H9 (cell line): Measurements from ENCODE around the gene ADAM11. TPM values are rescaled to one million over a fixed set of nuclear protein-coding genes. Genes with fewer than 3 reads are reported as not detected.
A peak's percentile ranks its signal among the peaks of the same experiment; 100 is the strongest.
"Not testable (repeated sequence)": the region's sequence is repeated elsewhere in the genome, so short reads cannot be mapped to it uniquely, and the experiment has no call there.

Experiments
- DNase-seq: peaks from one replicate; pipeline ENCODE4 v3.0.0-alpha.2; 2017
- H2AFZ ChIP-seq: one replicate; pipeline ENCODE4 v1.6.1; 2013; ENCODE audit warnings: mild to moderate bottlenecking, low read length, control low read depth, moderate library complexity
- H2AK5ac ChIP-seq: 2 replicates; pipeline ENCODE4 v1.6.1; 2013; ENCODE audit warnings: low read length, control low read depth, mixed read lengths; ENCODE audit not compliant: insufficient read length
- H2BK120ac ChIP-seq: one replicate; pipeline ENCODE4 v1.6.1; 2013; ENCODE audit warnings: low read depth, mild to moderate bottlenecking, low read length, control low read depth, inconsistent platforms; ENCODE audit not compliant: poor library complexity, severe bottlenecking
- H2BK12ac ChIP-seq: 2 replicates; pipeline ENCODE4 v1.6.1; 2013; ENCODE audit warnings: low read length, control low read depth, mixed read lengths, low read depth; ENCODE audit not compliant: insufficient read length
- H2BK15ac ChIP-seq: 2 replicates; pipeline ENCODE4 v1.6.1; 2013; ENCODE audit warnings: low read depth, low read length, control low read depth
- H2BK20ac ChIP-seq: one replicate; pipeline ENCODE4 v1.6.1; 2013; ENCODE audit warnings: low read depth, mild to moderate bottlenecking, low read length, control low read depth, inconsistent platforms; ENCODE audit not compliant: poor library complexity, severe bottlenecking
- H2BK5ac ChIP-seq: 2 replicates; pipeline ENCODE4 v1.6.1; 2013; ENCODE audit warnings: low read length, control low read depth, mixed read lengths; ENCODE audit not compliant: insufficient read length
- H3K14ac ChIP-seq: 2 replicates; pipeline ENCODE4 v1.6.1; 2013; ENCODE audit warnings: low read length, control low read depth; ENCODE audit not compliant: insufficient read depth
- H3K18ac ChIP-seq: 2 replicates; pipeline ENCODE4 v1.6.1; 2013; ENCODE audit warnings: low read depth, mild to moderate bottlenecking, mixed read lengths, low read length, control low read depth; ENCODE audit not compliant: insufficient read length
- H3K23ac ChIP-seq: 2 replicates; pipeline ENCODE4 v1.6.1; 2013; ENCODE audit warnings: low read length, control low read depth, mixed read lengths, low read depth; ENCODE audit not compliant: insufficient read length
- H3K23me2 ChIP-seq: 2 replicates; pipeline ENCODE4 v1.6.1; 2013; ENCODE audit warnings: low read depth, mild to moderate bottlenecking, mixed read lengths, low read length, control low read depth; ENCODE audit not compliant: insufficient read length, poor library complexity, severe bottlenecking
- H3K27ac ChIP-seq: 2 replicates; pipeline ENCODE4 v1.5.1; 2013; ENCODE audit warnings: low read length, control low read depth, mixed read lengths, low read depth; ENCODE audit not compliant: insufficient read length
- H3K27me3 ChIP-seq: 2 replicates; pipeline ENCODE4 v1.6.1; 2013; ENCODE audit warnings: low read length, control low read depth, inconsistent platforms; ENCODE audit not compliant: insufficient read depth
- H3K4ac ChIP-seq: 2 replicates; pipeline ENCODE4 v1.6.1; 2013; ENCODE audit warnings: low read depth, mild to moderate bottlenecking, control low read depth, inconsistent platforms, low read length, moderate library complexity
- H3K4me1 ChIP-seq: 2 replicates; pipeline ENCODE4 v1.6.1; 2013; ENCODE audit warnings: low read length, control low read depth, inconsistent platforms; ENCODE audit not compliant: insufficient read depth
- H3K4me2 ChIP-seq: 2 replicates; pipeline ENCODE4 v1.6.1; 2013; ENCODE audit warnings: low read length, control low read depth, mixed read lengths; ENCODE audit not compliant: insufficient read length, insufficient read depth
- H3K56ac ChIP-seq: 2 replicates; pipeline ENCODE4 v1.6.1; 2013; ENCODE audit warnings: low read depth, mild to moderate bottlenecking, mixed read lengths, low read length, control low read depth; ENCODE audit not compliant: insufficient read length
- H3K79me1 ChIP-seq: 2 replicates; pipeline ENCODE4 v1.6.1; 2013; ENCODE audit warnings: low read depth, mild to moderate bottlenecking, moderate library complexity, low read length, control low read depth, inconsistent platforms; ENCODE audit not compliant: insufficient read depth, poor library complexity, severe bottlenecking
- H3K79me2 ChIP-seq: 2 replicates; pipeline ENCODE4 v1.6.1; 2013; ENCODE audit warnings: low read length, control low read depth, inconsistent platforms; ENCODE audit not compliant: insufficient read depth
- H3K9ac ChIP-seq: 2 replicates; pipeline ENCODE4 v1.6.1; 2013; ENCODE audit warnings: low read length, control low read depth, mixed read lengths; ENCODE audit not compliant: insufficient read length; ENCODE audit errors: extremely low read depth
- H3K9me3 ChIP-seq: one replicate; pipeline ENCODE4 v1.6.1; 2013; ENCODE audit warnings: low read depth, low read length, inconsistent platforms; ENCODE audit not compliant: control insufficient read depth
- H3T11ph ChIP-seq: one replicate; pipeline ENCODE4 v1.6.1; 2013; ENCODE audit warnings: mild to moderate bottlenecking, low read length, control low read depth, inconsistent platforms
- H4K20me1 ChIP-seq: one replicate; pipeline ENCODE4 v1.6.1; 2013; ENCODE audit not compliant: control insufficient read depth, insufficient read length, insufficient read depth
- H4K5ac ChIP-seq: 2 replicates; pipeline ENCODE4 v1.6.1; 2013; ENCODE audit warnings: low read depth, mild to moderate bottlenecking, mixed read lengths, low read length, control low read depth; ENCODE audit not compliant: insufficient read length
- H4K8ac ChIP-seq: replicated peaks from 2 replicates; pipeline ENCODE4 v1.6.1; 2013; ENCODE audit warnings: low read length, control low read depth, mixed read lengths, low read depth; ENCODE audit not compliant: insufficient read length
- H4K91ac ChIP-seq: 2 replicates; pipeline ENCODE4 v1.6.1; 2013; ENCODE audit warnings: low read depth, mild to moderate bottlenecking, moderate library complexity, mixed read lengths, low read length, control low read depth; ENCODE audit not compliant: insufficient read length
- H3K27ac Mint-ChIP-seq, 3 experiments: 2 replicates in 2 of 3; 3 replicates in 1 of 3; pipeline ENCODE4 v1.8.0; 2020 to 2021; ENCODE audit warnings: mixed read lengths in 3 of 3, mild to moderate bottlenecking in 1 of 3, moderate library complexity in 1 of 3
- H3K27me3 Mint-ChIP-seq: 2 replicates; pipeline ENCODE4 v1.8.0; 2021; ENCODE audit warnings: low read depth, mild to moderate bottlenecking, moderate library complexity, mixed read lengths
- H3K36me3 Mint-ChIP-seq, 3 experiments: 2 replicates in 2 of 3; 3 replicates in 1 of 3; pipeline ENCODE4 v1.8.0; 2020 to 2021; ENCODE audit warnings: low read depth in 3 of 3, mixed read lengths in 3 of 3; ENCODE audit not compliant: insufficient read depth in 1 of 3
- H3K4me1 Mint-ChIP-seq, 2 experiments: 2 replicates each; pipeline ENCODE4 v1.8.0; 2020; ENCODE audit warnings: mixed read lengths in 2 of 2
- H3K4me3 Mint-ChIP-seq, 2 experiments: 2 replicates in 1 of 2; 3 replicates in 1 of 2; pipeline ENCODE4 v1.8.0; 2020 to 2021; ENCODE audit warnings: mild to moderate bottlenecking in 2 of 2, mixed read lengths in 2 of 2, moderate library complexity in 1 of 2
- H3K9me3 Mint-ChIP-seq, 2 experiments: 2 replicates in 1 of 2; 3 replicates in 1 of 2; pipeline ENCODE4 v1.8.0; 2020; ENCODE audit warnings: mild to moderate bottlenecking in 2 of 2, mixed read lengths in 2 of 2, moderate library complexity in 1 of 2
- WGBS: extraction: QIAGEN DNeasy Blood & Tissue Kit; methylation state at CpG from one replicate; pipeline ENCODE4 v1.1.7; 2013; ENCODE audit warnings: missing lambda C conversion rate, low lambda C conversion rate, mixed read lengths; ENCODE audit not compliant: insufficient read length; ENCODE audit errors: extremely low coverage; 5-methylcytosine and 5-hydroxymethylcytosine counted together
- total RNA-seq: library from RNA; stranded (reverse); gene quantifications from 2 replicates; pipeline ENCODE4 v1.2.1, GENCODE V29; 2021
- TF ChIP-seq, protein P1 (sequence below): fragments of 200-600 bp; sonication (generic); conservative IDR thresholded peaks from 3 replicates; pipeline ENCODE4 v1.8.0; 2021; ENCODE audit warnings: antibody characterized with exemption, mild to moderate bottlenecking

ADAM11 gene
- total RNA-seq, 1 experiment from 2014 or later = 4.6 TPM

DNA sequence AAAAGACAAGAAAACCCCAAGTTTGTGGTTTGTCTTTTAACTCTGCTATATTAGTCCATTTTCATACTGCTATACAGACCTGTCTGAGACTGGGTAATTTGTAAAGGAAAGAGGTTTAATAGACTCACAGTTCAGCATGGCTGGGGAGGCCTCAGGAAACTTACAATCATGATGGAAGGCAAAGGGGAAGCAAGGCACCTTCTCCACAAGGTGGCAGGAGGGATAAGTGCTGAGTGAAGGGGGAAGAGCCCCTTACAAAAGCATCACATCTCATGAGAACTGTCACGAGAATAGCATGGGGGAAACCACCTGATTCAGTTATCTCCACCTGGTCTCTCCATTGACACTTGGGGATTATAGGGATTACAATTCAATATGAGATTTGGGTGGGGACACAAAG, 13.5 kb upstream of the ADAM11 start:
- no CpG with 5 or more reads among the region's 1 CpG for WGBS
- Mint-ChIP-seq H3K27me3 (no peaks in the 10 kb centered on the region), H3K9me3 (no peaks in the 10 kb centered on the region), H3K4me3 (no peak overlapping the region), H3K27ac (no peak overlapping the region), H3K4me1 (no peaks in the 10 kb centered on the region; a peak in 1 of 4 replicates), H3K36me3 (peaks cover 16 to 60% (median 52%) of the 10 kb centered on the region in 3 experiments)
- Histone ChIP-seq H3K9me3 (no peaks in the 10 kb centered on the region), H2BK15ac (no peak overlapping the region), H2BK20ac (no peak overlapping the region), H3K4ac (no peak overlapping the region), H2BK5ac (no peak overlapping the region), H3K9ac (no peak overlapping the region), H3K23me2 (no peaks in the 10 kb centered on the region), H3K27me3 (no peaks in the 10 kb centered on the region), H3K27ac (no peak overlapping the region), H3K14ac (no peak overlapping the region), H4K8ac (no peak overlapping the region), H3K4me2 (no peak overlapping the region), H2BK12ac (no peak overlapping the region), H2AK5ac (no peak overlapping the region), H2AFZ (no peak overlapping the region), H4K5ac (no peak overlapping the region), H3K23ac (no peak overlapping the region), H2BK120ac (no peak overlapping the region), H3K56ac (no peak overlapping the region), H3K4me1 (no peaks in the 10 kb centered on the region), H3T11ph (no peak overlapping the region), H3K79me1 (no peaks in the 10 kb centered on the region), H4K20me1 (no peaks in the 10 kb centered on the region), H3K18ac (no peak overlapping the region), H3K79me2 (no peaks in the 10 kb centered on the region), H4K91ac (no peak overlapping the region)
- TF ChIP-seq, protein P1, sequence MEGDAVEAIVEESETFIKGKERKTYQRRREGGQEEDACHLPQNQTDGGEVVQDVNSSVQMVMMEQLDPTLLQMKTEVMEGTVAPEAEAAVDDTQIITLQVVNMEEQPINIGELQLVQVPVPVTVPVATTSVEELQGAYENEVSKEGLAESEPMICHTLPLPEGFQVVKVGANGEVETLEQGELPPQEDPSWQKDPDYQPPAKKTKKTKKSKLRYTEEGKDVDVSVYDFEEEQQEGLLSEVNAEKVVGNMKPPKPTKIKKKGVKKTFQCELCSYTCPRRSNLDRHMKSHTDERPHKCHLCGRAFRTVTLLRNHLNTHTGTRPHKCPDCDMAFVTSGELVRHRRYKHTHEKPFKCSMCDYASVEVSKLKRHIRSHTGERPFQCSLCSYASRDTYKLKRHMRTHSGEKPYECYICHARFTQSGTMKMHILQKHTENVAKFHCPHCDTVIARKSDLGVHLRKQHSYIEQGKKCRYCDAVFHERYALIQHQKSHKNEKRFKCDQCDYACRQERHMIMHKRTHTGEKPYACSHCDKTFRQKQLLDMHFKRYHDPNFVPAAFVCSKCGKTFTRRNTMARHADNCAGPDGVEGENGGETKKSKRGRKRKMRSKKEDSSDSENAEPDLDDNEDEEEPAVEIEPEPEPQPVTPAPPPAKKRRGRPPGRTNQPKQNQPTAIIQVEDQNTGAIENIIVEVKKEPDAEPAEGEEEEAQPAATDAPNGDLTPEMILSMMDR = peak; percentile 45; the same call in 2 of the 3 replicates
- no peak for DNase-seq

DNA sequence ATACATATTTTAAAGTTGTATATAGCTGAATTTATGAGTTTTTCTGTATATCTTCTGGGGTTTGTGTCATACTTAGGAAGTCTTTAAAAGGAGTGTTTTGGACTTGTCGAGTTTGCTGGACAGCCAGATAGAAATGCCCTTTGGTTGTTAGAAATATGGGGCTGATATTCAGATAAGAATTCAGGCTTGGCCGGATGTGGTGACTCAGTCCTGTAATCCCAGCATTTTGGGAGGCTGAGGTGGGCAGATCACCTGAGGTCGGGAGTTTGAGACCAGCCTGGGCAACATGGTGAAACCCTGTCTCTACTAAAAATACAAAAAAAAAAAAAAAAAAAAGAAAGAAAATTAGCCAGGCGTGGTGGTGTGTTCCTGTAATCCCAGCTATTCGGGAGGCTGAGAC, 13.1 kb upstream of the ADAM11 start:
- H3K23ac ChIP-seq, H2AFZ ChIP-seq, H3K27ac ChIP-seq, H3K9me3 ChIP-seq, H4K5ac ChIP-seq, H2AK5ac ChIP-seq, H4K8ac ChIP-seq, H2BK120ac ChIP-seq, H3K4me3 Mint-ChIP-seq, H4K91ac ChIP-seq, DNase-seq, H3K27me3 Mint-ChIP-seq, H2BK5ac ChIP-seq, H3K56ac ChIP-seq, H2BK15ac ChIP-seq, H3K18ac ChIP-seq, H2BK20ac ChIP-seq, H3K4me1 Mint-ChIP-seq, H3T11ph ChIP-seq, H3K14ac ChIP-seq, H3K23me2 ChIP-seq, H3K9me3 Mint-ChIP-seq, H3K27me3 ChIP-seq, H3K4me2 ChIP-seq, H3K27ac Mint-ChIP-seq, H3K4me1 ChIP-seq, H4K20me1 ChIP-seq, H3K79me2 ChIP-seq, H3K4ac ChIP-seq, H2BK12ac ChIP-seq, H3K9ac ChIP-seq, H3K79me1 ChIP-seq: not testable (repeated sequence)
- H3K36me3 Mint-ChIP-seq = peaks cover 17 to 60% (median 51%) of the 10 kb centered on the region in 3 experiments
- WGBS = no CpG with 5 or more reads among the region's 5 CpGs
